Ascending aorta (tissue), 2 donors: ENCODE measurements around the gene NIPAL1. TPM values are rescaled to one million over a fixed set of nuclear protein-coding genes. Genes with fewer than 3 reads are reported as not detected.

ENCODE experiments used
- DNase-seq, 2 donors: peaks; one replicate each; pipeline ENCODE4 v3.0.0-alpha.2; 2019; ENCODE audit warnings: low spot score in 2 of 2
- H3K27ac ChIP-seq, 2 donors: fragments of 200-600 bp; sonication (generic); one replicate each; pipeline ENCODE4 v1.5.1; 2016 to 2017; ENCODE audit warnings: mild to moderate bottlenecking in 1 of 2
- H3K27me3 ChIP-seq: fragments of 200-600 bp; sonication (generic); one replicate; pipeline ENCODE4 v1.5.1; 2017
- H3K36me3 ChIP-seq, 2 donors: fragments of 200-600 bp; sonication (generic); one replicate each; pipeline ENCODE4 v1.5.1; 2016
- H3K4me1 ChIP-seq, 2 donors: fragments of 200-600 bp; sonication (generic); one replicate each; pipeline ENCODE4 v1.5.1; 2016 to 2017; ENCODE audit warnings: mild to moderate bottlenecking in 1 of 2
- H3K4me3 ChIP-seq, 2 donors: fragments of 200-600 bp; sonication (generic); one replicate each; pipeline ENCODE4 v1.5.1; 2016 to 2017; ENCODE audit warnings: mild to moderate bottlenecking in 1 of 2
- H3K9me3 ChIP-seq, 2 donors: fragments of 200-600 bp; sonication (generic); one replicate each; pipeline ENCODE4 v1.5.1; 2016
- intact Hi-C: fragments of 100-400 bp; cut with DNase I; formaldehyde crosslinking; loops from one replicate; pipeline ENCODE4 v1.15.1; 2023
- total RNA-seq: library from RNA; depleted of rRNA; stranded (reverse); fragments of >200 nt; gene quantifications from one replicate; pipeline ENCODE4 v1.1.0, GENCODE V29; 2016
- TF ChIP-seq, protein P1 (sequence below), 3 experiments: fragments of 200-600 bp in 2 of 3; fragments of 450-650 bp in 1 of 3; sonication (generic) in 2 of 3; IDR thresholded peaks; one replicate each; pipeline ENCODE4 v1.5.1; 2016 to 2019; ENCODE audit warnings: antibody characterized with exemption in 3 of 3, mild to moderate bottlenecking in 1 of 3, moderate library complexity in 1 of 3

NIPAL1 gene
- total RNA-seq, 1 donor from 2014 or later = 2.0 TPM

GRCh38 chr4:48047421-48047844 is 30.9 kb downstream of the NIPAL1 start:
- no peak for DNase-seq
- H3K36me3 ChIP-seq = no peaks in the 10 kb centered on the region
- TF ChIP-seq, protein P1, sequence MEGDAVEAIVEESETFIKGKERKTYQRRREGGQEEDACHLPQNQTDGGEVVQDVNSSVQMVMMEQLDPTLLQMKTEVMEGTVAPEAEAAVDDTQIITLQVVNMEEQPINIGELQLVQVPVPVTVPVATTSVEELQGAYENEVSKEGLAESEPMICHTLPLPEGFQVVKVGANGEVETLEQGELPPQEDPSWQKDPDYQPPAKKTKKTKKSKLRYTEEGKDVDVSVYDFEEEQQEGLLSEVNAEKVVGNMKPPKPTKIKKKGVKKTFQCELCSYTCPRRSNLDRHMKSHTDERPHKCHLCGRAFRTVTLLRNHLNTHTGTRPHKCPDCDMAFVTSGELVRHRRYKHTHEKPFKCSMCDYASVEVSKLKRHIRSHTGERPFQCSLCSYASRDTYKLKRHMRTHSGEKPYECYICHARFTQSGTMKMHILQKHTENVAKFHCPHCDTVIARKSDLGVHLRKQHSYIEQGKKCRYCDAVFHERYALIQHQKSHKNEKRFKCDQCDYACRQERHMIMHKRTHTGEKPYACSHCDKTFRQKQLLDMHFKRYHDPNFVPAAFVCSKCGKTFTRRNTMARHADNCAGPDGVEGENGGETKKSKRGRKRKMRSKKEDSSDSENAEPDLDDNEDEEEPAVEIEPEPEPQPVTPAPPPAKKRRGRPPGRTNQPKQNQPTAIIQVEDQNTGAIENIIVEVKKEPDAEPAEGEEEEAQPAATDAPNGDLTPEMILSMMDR (IDR thresholded peaks at IDR 0.05) = no peak
- intact Hi-C loops = no loop called here
- H3K4me3 ChIP-seq = no peak overlapping the region
- H3K27me3 ChIP-seq = no peaks in the 10 kb centered on the region
- no peaks in the 10 kb centered on the region for H3K9me3 ChIP-seq
- no peak overlapping the region for H3K27ac ChIP-seq
- H3K4me1 ChIP-seq = no peaks in the 10 kb centered on the region

- Histone ChIP-seq H3K27me3 (no peaks in the 10 kb centered on the region), H3K9me3 (no peaks in the 10 kb centered on the region), H3K4me3 (no peak overlapping the region), H3K36me3 (no peaks in the 10 kb centered on the region), H3K4me1 (no peaks in the 10 kb centered on the region), H3K27ac (no peak overlapping the region)
- DNase-seq = no peak
- TF ChIP-seq, protein P1 (IDR thresholded peaks at IDR 0.05) = no peak
- intact Hi-C loops = no loop called here
Measured at GRCh38 chr4:48047896-48048295, 31.3 kb downstream of the NIPAL1 start.

DNA sequence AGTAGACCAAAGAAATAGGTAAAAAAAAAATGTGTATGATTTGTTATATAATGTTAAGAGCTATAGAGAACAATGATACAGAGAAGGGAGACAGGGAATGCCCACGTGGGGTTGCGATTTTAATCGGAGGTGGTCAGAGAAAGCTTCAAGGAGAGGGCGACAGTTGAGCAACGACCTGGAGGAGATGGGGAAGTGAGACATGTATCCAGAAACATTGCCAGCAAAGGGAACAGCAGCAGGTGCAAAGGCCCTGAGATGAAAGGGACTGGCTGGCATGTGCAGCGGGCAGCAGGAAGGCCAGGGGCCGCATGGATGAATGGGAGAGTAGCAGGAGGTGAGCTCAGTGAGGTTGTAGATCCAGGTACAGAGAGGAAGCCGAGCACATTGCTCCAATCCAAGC is 32.9 kb downstream of the NIPAL1 start:
- intact Hi-C loops = no loop called here
- TF ChIP-seq, protein P1 (IDR thresholded peaks at IDR 0.05) = no peak
- H3K27me3 ChIP-seq = no peaks in the 10 kb centered on the region

DNA sequence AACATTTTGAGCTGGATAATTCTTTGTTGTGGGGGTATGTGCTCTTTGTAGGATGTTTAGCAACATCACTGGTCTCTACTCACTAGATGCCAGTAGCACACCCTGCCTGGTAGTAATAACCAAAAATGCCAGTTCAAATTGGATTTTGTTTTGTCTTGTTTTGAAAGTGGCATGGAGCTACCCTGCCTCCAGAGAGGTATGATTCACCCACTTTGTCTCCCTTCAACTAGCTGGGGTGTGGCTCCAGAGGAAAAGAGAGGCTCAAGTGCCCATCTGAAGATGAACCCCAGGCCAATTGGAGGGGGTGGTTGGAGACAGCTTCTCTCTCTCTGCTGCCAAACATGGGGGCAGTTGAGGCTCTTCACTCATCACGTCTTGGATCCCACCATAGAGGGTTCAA is 34.5 kb downstream of the NIPAL1 start:
- intact Hi-C loops = no loop called here
- H3K4me3 ChIP-seq = no peak overlapping the region
- TF ChIP-seq, protein P1 (IDR thresholded peaks at IDR 0.05) = no peak
- H3K4me1 ChIP-seq = no peaks in the 10 kb centered on the region
- no peak overlapping the region for H3K27ac ChIP-seq
- H3K9me3 ChIP-seq = no peaks in the 10 kb centered on the region
- no peaks in the 10 kb centered on the region for H3K36me3 ChIP-seq
- no peak for DNase-seq
- H3K27me3 ChIP-seq = no peaks in the 10 kb centered on the region

More for the DNA sequence above, 32.9 kb downstream of the NIPAL1 start:
- no peaks in the 10 kb centered on the region for H3K4me1 ChIP-seq
- H3K36me3 ChIP-seq = no peaks in the 10 kb centered on the region
- no peak overlapping the region for H3K27ac ChIP-seq
- no peaks in the 10 kb centered on the region for H3K9me3 ChIP-seq
- H3K4me3 ChIP-seq = no peak overlapping the region
- DNase-seq = no peak

DNA sequence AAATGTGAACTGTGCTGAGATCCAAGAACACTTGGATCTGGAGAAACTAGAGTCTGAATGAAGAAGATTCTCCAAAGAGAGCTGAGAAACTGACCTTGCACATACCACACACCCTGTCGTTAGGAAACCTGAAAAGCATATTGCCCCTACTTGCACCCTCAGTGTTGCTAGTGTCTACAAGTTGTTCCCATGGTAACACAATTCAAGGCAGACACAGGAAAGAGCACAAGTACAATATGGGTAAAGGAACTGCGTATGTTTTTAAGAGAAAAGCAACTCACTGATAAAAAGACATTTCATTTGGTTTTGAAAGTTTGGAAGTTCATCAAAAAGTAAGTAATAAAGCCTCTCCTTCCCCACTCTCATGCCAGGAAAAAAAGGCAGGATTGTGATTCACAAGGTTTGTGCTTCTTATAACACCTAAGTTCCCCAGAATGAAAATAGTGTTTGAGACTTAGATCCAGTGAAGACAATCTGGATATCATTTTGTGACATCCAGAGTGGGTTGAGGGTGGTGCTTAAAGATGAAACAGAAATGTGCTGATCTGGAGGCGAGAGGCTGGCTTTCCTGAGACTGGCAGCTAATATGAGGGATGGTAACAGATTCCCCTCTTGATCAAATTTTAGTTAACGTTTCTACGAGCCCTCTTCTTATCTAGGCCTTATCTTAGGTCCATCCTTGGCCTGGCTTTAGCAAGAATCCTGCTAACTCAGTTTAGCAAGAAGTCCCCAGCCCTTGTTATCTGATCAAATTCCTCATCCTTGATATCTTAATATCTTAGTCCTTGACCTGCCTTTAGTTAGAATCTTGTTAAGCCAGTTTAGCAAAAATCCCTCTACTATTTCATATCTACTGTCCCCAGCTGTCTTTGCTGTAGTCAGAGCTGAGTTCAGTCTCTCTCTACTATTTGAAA is 42.3 kb downstream of the NIPAL1 start:
- no peak for DNase-seq
- Histone ChIP-seq H3K4me3 (no peak overlapping the region), H3K27me3 (no peaks in the 10 kb centered on the region), H3K27ac (no peak overlapping the region), H3K4me1 (no peaks in the 10 kb centered on the region), H3K36me3 (no peaks in the 10 kb centered on the region), H3K9me3 (peaks cover 0 to 3% of the 10 kb centered on the region in 2 donors)
- TF ChIP-seq, protein P1 (IDR thresholded peaks at IDR 0.05) = no peak
- intact Hi-C loops = no loop called here
